ENCODE measurements around the gene MX2.

The MX2 gene

GRCh38 chr21:41429925-41430491 lies 68.2 kb downstream of the MX2 start:
- TF ChIP-seq, protein P1, sequence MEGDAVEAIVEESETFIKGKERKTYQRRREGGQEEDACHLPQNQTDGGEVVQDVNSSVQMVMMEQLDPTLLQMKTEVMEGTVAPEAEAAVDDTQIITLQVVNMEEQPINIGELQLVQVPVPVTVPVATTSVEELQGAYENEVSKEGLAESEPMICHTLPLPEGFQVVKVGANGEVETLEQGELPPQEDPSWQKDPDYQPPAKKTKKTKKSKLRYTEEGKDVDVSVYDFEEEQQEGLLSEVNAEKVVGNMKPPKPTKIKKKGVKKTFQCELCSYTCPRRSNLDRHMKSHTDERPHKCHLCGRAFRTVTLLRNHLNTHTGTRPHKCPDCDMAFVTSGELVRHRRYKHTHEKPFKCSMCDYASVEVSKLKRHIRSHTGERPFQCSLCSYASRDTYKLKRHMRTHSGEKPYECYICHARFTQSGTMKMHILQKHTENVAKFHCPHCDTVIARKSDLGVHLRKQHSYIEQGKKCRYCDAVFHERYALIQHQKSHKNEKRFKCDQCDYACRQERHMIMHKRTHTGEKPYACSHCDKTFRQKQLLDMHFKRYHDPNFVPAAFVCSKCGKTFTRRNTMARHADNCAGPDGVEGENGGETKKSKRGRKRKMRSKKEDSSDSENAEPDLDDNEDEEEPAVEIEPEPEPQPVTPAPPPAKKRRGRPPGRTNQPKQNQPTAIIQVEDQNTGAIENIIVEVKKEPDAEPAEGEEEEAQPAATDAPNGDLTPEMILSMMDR (IDR thresholded peaks at IDR 0.05; ENCODE audit: low read depth, low read length) = no peak
- DNase-seq (ENCODE audit: extremely low read depth, low read depth) = no peak

DNA sequence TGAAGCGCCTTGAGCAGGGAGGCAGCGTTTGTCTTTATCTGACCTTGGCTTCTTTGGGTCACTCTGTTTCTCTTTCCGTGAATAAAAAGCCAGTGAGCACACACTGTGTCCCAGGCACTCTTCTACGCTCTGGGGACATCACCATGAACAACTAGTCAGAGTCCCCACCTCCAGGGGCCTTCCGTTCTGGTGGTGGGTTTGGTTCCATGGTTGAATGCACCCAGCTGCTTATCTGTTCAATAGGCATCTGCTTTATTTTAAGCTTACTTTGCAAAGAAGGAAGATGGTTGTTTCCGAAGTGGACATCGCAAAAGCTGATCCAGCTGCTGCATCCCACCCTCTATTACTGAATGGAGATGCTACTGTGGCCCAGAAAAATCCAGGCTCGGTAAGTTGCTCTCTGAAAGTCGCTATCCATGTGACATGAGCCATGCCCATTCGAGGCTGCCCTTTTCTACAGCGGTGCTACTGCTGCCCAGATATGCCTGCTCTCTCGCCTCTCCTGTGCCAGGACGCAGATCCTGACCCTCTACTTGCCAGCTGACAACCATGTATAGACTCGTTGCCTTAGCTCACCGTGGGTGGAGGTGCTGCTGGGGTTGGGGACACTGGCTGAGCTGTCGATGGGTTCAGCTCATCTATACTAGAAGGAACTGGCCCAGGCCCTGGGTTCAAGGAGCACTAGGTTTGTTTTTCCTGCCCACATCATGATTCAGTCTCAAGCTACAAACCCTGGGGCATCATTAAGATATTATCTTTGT lies 70.1 kb downstream of the MX2 start:
- DNase-seq (ENCODE audit: extremely low read depth, low read depth) = no peak
- TF ChIP-seq, protein P1 (IDR thresholded peaks at IDR 0.05; ENCODE audit: low read depth, low read length) = no peak

GRCh38 chr21:41432562-41433460 lies 71.0 kb downstream of the MX2 start:
- no peak for DNase-seq (ENCODE audit: extremely low read depth, low read depth)

GRCh38 chr21:41433566-41433965 lies 71.7 kb downstream of the MX2 start:
- TF ChIP-seq, protein P1 (IDR thresholded peaks at IDR 0.05; ENCODE audit: low read depth, low read length) = no peak
- no peak for DNase-seq (ENCODE audit: extremely low read depth, low read depth)

More at GRCh38 chr21:41432562-41433460, 71.0 kb downstream of the MX2 start:
- TF ChIP-seq, protein P1 (IDR thresholded peaks at IDR 0.05; ENCODE audit: low read depth, low read length) = no peak

GRCh38 chr21:41435706-41436105 lies 73.9 kb downstream of the MX2 start:
- DNase-seq (ENCODE audit: extremely low read depth, low read depth) = no peak
- TF ChIP-seq, protein P1 (IDR thresholded peaks at IDR 0.05; ENCODE audit: low read depth, low read length) = no peak

DNA sequence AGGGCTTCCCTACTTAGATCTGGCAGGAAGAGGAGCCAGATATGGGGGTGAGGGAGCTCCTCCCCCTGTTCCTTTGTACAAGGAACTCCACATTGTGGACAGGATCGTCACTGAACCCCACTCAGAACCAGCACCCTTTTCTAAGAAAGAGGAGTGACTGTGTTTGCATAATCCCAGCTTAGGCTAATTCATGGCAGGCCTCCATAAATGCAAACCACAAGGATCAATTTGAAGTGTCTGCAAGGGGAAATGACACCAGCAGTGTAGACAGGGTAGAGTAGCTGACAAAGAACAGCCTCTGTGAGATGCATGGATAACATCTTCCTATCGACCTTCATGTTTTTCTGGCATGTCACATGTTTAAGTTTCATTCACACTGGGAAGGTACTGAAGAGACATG lies 75.9 kb downstream of the MX2 start:
- TF ChIP-seq, protein P1 (IDR thresholded peaks at IDR 0.05; ENCODE audit: low read depth, low read length) = no peak
- no peak for DNase-seq (ENCODE audit: extremely low read depth, low read depth)

Measured in AG09319 (cell line).